ENCODE results near the gene VGLL3.

Gene VGLL3

GRCh38 chr3:86958534-86958933 is 32.4 kb downstream of the VGLL3 start:
- H3K4me3 ChIP-seq (ENCODE audit: low read depth, low read length), result no peak overlapping the region
- DNase-seq (ENCODE audit: low read depth), result no peak

- H3K4me3 ChIP-seq (ENCODE audit: low read depth, low read length), result no peak overlapping the region
- no peak for DNase-seq (ENCODE audit: low read depth)
These were observed 36.2 kb downstream of the VGLL3 start for GRCh38 chr3:86954747-86955146.

- no peak for DNase-seq (ENCODE audit: low read depth)
- H3K4me3 ChIP-seq (ENCODE audit: low read depth, low read length), result no peak overlapping the region
These were observed 36.7 kb downstream of the VGLL3 start for GRCh38 chr3:86954226-86954625.

GRCh38 chr3:86951322-86951721 is 39.6 kb downstream of the VGLL3 start:
- DNase-seq (ENCODE audit: low read depth), result no peak
- no peak overlapping the region for H3K4me3 ChIP-seq (ENCODE audit: low read depth, low read length)

- DNase-seq (ENCODE audit: low read depth), result no peak
- no peak overlapping the region for H3K4me3 ChIP-seq (ENCODE audit: low read depth, low read length)
These were observed 40.2 kb downstream of the VGLL3 start for GRCh38 chr3:86950717-86951116.

- no peak overlapping the region for H3K4me3 ChIP-seq (ENCODE audit: low read depth, low read length)
- DNase-seq (ENCODE audit: low read depth), result no peak
These were observed 41.1 kb downstream of the VGLL3 start for GRCh38 chr3:86949850-86950249.

GRCh38 chr3:86948822-86949221 is 42.1 kb downstream of the VGLL3 start:
- DNase-seq (ENCODE audit: low read depth), result peak; percentile 83
- no peak overlapping the region for H3K4me3 ChIP-seq (ENCODE audit: low read depth, low read length)

GRCh38 chr3:86942206-86942605 is 48.7 kb downstream of the VGLL3 start:
- no peak overlapping the region for H3K4me3 ChIP-seq (ENCODE audit: low read depth, low read length)
- DNase-seq (ENCODE audit: low read depth), result no peak

GRCh38 chr3:86938416-86939105 is 52.4 kb downstream of the VGLL3 start:
- no peak overlapping the region for H3K4me3 ChIP-seq (ENCODE audit: low read depth, low read length)
- DNase-seq (ENCODE audit: low read depth), result peak; percentile 98

- H3K4me3 ChIP-seq (ENCODE audit: low read depth, low read length), result no peak overlapping the region
- peak; percentile 94 for DNase-seq (ENCODE audit: low read depth)
These were observed 53.6 kb downstream of the VGLL3 start for GRCh38 chr3:86937306-86937791.

GRCh38 chr3:86934851-86935250 is 56.1 kb downstream of the VGLL3 start:
- no peak overlapping the region for H3K4me3 ChIP-seq (ENCODE audit: low read depth, low read length)
- no peak for DNase-seq (ENCODE audit: low read depth)

- H3K4me3 ChIP-seq (ENCODE audit: low read depth, low read length), result no peak overlapping the region
- DNase-seq (ENCODE audit: low read depth), result no peak
These were observed 60.1 kb downstream of the VGLL3 start for GRCh38 chr3:86930831-86931230.

- H3K4me3 ChIP-seq (ENCODE audit: low read depth, low read length), result no peak overlapping the region
- DNase-seq (ENCODE audit: low read depth), result no peak
These were observed 60.8 kb downstream of the VGLL3 start for GRCh38 chr3:86930181-86930580.

GRCh38 chr3:86929046-86929445 is 61.9 kb downstream of the VGLL3 start:
- peak; percentile 71 for DNase-seq (ENCODE audit: low read depth)
- H3K4me3 ChIP-seq (ENCODE audit: low read depth, low read length), result no peak overlapping the region

- no peak overlapping the region for H3K4me3 ChIP-seq (ENCODE audit: low read depth, low read length)
- peak; percentile 87 for DNase-seq (ENCODE audit: low read depth)
These were observed 67.9 kb downstream of the VGLL3 start for GRCh38 chr3:86923071-86923491.

GRCh38 chr3:86921971-86922680 is 68.8 kb downstream of the VGLL3 start:
- DNase-seq (ENCODE audit: low read depth), result no peak
- H3K4me3 ChIP-seq (ENCODE audit: low read depth, low read length), result no peak overlapping the region

- no peak for DNase-seq (ENCODE audit: low read depth)
- H3K4me3 ChIP-seq (ENCODE audit: low read depth, low read length), result no peak overlapping the region
These were observed 76.3 kb downstream of the VGLL3 start for GRCh38 chr3:86914670-86915069.

- no peak for DNase-seq (ENCODE audit: low read depth)
- H3K4me3 ChIP-seq (ENCODE audit: low read depth, low read length), result no peak overlapping the region
These were observed 77.8 kb downstream of the VGLL3 start for GRCh38 chr3:86913160-86913559.

- no peak for DNase-seq (ENCODE audit: low read depth)
- no peak overlapping the region for H3K4me3 ChIP-seq (ENCODE audit: low read depth, low read length)
These were observed 95.7 kb downstream of the VGLL3 start for GRCh38 chr3:86895202-86895601.

- H3K4me3 ChIP-seq (ENCODE audit: low read depth, low read length), result no peak overlapping the region
- no peak for DNase-seq (ENCODE audit: low read depth)
These were observed 100.1 kb downstream of the VGLL3 start for GRCh38 chr3:86890741-86891396.
